ENCODE data around the gene GTF2H4.
A peak's percentile ranks its signal among the peaks of the same experiment; 100 is the strongest.

GTF2H4 gene

DNA sequence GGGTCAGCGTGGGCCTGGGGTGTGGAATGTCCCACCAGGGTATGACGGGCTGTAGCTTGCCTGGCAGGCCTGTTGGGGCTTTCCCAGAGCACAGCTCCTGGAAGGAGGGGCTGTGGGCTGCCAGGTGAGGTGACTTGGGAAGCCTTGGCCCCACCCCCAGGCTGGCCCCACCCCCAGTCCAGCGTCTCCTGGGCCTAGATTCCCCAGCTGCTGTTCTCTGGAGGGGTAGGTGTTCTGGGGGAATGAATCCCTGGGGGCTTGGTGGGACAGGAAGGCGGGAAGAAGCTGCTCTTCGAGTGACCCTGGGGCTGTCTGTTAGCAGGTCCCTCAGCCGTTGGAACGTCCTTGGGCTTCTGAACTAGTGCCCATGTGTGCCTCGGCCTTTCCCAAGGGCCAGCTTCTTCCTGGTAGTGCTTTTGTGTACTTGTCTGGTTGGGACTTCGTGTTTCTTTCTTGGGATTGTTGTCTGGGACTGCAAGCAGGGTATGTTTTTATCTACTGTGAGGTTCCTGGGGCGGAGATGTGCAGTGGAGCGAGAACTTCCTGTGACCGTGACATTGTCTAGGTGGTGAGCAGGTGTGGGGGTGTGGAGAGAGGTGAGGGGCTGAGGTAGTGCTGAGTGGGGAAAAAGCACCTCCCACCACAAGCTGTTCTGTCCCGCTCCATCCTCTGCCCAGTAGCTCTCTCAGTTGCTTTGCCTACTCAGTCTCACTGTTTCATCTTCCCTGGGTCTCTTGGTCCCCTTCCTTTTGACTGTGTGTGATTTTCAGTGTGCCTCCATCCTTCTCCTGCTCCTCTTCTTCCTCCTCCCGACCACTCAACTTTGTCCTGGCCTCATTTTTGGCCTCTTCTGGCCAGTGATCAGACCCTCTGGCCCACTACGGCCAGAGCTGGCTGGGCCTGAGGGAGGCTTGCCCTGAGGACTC is 25.0 kb upstream of the GTF2H4 start:
- peak; percentile 50 for DNase-seq

GRCh38 chr6:30883685-30884520 is 24.1 kb upstream of the GTF2H4 start, which contains the start of gene DDR1:
DDR1 (plus strand) TSS chr6:30884519; CDS start chr6:30888730, 4,211 bp downstream.
- peak; percentile 39 for DNase-seq

- peak; percentile 25 for DNase-seq
Observed at GRCh38 chr6:30884521-30885480, 23.2 kb upstream of the GTF2H4 start.

DNA sequence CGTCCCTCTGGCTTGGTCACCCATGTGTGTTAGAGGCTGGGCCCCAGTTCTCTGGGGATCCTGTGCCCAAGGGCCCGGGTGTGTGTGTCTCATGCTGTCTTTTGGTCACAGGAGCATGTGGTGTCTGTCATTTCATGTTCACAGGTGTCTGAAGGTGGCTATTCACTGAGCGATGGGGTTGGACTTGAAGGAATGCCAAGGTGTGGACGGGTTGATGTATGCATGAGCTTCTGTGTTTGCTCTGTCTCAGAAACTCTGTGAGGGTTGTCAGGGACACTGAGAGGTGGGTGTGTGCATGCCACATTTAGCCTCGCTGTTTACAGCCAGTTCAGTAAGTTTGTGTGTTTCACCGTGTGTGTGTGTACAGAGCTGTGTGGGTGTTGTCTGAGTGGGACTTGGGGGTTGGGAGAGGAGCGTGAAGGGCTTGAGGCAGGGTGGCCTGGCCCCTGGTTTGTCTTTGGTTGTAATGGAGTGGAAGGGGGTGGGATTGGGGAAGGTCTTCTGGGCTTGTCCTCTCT is 22.5 kb upstream of the GTF2H4 start:
- no peak for DNase-seq

DNA sequence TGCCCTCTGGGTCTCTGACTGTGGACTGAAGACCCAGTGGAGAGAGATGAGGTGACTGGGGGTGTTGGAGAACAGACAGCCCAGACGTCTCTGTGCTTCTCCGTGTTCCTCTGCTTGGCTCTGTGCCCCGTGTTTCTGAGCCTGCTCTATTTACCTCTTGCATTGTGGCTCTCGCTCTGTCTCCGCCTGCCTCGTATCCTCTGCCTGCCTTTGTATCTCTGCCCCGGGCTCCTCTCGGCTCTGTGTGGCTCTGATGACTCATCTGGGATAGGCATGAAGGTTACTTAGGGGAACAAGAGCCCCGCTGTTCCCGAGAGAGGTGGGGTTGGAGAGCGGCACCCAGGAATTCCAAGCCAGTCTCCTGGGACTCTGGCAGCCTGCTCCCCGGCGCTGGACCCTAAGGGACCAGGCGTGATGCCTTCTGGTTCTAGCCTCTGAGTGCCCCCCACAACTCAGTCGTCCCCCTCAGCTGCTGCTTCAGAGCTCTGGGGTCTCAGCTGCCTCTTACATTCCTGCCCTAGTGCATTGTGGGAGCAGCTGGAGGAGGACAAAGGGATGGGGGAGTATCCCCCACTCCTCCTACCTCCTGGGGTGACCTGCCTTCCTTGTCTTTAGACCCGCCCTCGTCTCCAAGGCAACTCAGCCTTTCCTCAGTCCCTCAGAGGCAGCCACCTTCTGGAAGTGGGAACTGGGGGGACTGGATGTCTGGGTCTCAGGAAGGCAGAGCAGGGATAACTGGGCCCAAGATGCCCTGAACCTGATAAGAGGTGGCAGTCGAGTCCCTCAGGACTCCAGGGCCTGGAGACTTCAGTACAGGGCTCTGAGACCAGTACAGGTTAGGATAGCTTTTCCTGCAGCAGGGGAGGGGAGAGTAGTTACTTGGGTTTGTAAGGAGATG is 21.8 kb upstream of the GTF2H4 start:
- DNase-seq, result no peak

GRCh38 chr6:30886897-30887255 is 21.1 kb upstream of the GTF2H4 start:
- DNase-seq, result no peak

DNA sequence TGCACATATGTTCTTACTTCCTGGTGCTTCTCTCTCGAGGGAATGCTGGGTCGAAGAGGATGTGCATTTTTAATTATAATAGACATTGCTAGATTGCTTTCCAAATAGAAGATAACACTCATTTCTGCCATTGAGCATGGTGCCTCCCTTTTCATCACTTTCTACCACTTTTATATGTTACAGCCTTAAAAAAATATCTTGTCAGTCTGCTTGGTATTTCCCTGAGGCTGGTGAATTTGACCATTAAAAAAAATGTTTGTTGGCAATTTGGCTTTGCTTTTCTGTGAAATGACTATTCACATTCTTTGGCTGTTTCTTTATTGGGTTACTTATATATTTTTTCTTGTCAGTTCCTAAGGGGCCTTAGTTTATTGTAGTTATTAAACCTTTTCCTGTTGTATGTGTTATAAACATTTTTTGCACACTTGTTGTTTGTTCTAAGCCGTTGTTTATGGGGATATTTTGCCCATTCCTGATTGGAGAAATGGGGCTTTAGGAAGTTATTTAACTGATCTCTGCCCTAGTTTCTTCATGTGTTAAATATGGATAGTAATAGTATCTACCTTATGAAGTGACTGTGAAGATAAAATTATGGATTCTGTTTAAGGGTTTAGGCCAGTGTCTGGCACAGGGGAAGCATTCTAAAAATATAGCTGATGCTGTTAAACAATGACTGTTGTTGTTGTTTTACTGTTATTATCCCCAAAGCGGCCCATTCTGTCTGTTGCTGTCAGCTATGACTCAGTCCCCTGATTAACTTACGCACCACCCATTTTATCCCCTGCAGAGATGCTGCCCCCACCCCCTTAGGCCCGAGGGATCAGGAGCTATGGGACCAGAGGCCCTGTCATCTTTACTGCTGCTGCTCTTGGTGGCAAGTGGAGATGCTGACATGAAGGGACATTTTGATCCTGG is 19.8 kb upstream of the GTF2H4 start:
- no peak for DNase-seq

DNA sequence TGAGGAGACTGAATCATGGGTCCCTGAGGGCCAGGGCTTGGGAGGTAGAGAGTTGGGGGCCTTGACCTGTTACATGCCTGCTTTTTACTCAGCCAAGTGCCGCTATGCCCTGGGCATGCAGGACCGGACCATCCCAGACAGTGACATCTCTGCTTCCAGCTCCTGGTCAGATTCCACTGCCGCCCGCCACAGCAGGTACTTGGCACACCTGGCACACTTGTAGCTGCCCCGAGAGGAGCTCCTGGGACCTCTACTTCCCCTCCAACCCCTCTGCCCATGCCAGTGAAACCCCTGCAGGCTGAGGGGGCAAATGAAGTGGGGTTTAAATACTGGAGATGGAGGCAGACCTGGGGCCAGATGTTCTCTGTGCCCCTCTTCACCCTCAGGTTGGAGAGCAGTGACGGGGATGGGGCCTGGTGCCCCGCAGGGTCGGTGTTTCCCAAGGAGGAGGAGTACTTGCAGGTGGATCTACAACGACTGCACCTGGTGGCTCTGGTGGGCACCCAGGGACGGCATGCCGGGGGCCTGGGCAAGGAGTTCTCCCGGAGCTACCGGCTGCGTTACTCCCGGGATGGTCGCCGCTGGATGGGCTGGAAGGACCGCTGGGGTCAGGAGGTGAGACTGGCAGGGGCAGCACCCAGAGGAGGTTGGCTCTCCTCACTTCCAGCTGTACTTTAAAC is 19.1 kb upstream of the GTF2H4 start:
- no peak for DNase-seq

DNA sequence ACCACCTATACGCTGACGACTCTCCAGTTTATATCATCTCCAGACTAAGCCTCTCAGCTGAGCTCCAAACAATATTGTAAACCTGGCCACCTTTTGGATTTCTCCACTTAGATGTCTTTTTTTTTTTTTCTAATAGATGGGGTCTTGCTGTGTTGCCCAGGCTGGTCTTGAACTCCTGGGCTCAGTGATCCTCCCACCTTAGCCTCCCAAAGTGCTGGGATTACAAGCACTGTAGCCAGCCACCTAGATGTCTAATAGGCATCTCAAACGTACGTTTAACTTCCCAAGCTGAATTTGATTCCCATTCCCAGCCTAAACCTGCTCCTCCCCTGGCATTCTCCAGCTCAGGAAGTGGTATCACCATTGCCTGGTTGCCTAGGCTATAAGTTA is 18.5 kb upstream of the GTF2H4 start:
- DNase-seq, result no peak

DNA sequence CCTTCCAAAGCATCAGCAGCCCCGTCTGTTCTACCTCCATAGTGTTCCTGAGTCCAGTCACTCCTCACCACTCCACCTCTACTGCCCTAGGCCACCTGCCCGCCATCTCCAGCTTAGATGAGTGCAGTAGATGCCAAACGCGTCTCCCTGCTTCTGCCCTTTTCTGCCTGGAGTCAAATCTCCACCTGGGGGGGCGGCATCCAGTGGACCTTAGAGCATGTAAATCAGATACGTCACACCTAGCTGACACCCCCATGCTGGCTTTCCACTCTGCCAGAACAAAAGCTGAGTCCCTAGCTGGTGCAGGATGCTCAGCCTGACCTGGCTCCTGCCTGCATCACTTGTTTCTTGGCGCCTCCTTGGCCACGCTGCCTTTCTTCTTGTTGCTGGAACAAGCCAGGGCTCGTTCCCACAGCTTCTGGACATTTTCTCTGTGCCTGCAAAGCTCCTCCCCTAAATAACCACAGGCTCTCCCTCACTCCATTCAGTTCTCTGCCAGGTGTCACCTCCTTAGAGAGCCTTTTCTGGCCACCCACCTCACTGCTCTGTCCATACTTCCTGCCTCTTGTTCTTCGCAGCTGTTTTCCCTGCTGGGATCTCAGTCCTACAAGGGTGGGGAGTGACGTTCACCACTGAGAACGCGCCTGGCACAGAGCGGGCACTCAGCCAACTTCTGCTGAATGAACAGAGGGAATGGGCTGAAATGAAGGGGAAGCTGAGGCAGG is 17.9 kb upstream of the GTF2H4 start:
- DNase-seq, result no peak

- no peak for DNase-seq
Observed at GRCh38 chr6:30890646-30891449, 17.2 kb upstream of the GTF2H4 start.

DNA sequence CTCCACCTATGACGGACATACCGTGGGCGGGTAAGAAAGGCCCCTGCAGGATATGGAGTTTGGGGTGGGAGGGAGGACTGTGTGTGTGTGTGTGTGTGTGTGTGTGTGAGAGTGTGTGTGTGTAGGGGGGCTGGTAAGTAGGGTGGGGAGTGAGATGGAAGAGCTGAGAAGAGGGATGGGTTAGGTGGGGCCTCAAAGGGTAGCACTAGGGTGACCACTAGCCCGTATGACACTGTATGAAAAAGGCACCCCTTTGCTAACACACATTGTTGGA is 16.6 kb upstream of the GTF2H4 start:
- DNase-seq, result no peak

DNA sequence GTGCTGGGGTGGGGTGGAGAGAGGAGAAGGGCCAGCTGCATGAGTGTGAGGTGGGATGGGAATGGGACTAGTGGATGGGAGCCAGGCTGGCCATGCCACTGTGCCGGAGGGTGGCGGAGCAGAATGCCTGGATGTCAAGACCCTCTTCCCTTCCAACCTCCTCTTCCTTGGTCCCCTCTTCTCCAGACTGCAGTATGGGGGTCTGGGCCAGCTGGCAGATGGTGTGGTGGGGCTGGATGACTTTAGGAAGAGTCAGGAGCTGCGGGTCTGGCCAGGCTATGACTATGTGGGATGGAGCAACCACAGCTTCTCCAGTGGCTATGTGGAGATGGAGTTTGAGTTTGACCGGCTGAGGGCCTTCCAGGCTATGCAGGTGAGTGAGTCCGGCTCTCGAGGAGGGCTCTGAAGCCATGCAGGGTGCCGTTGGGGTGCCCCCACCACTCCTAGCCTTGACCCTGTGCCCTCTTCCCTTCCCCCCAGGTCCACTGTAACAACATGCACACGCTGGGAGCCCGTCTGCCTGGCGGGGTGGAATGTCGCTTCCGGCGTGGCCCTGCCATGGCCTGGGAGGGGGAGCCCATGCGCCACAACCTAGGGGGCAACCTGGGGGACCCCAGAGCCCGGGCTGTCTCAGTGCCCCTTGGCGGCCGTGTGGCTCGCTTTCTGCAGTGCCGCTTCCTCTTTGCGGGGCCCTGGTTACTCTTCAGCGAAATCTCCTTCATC is 16.0 kb upstream of the GTF2H4 start:
- DNase-seq, result no peak

- DNase-seq, result no peak
Observed at GRCh38 chr6:30893001-30893591, 14.9 kb upstream of the GTF2H4 start.

- no peak for DNase-seq
Observed at GRCh38 chr6:30893666-30894065, 14.3 kb upstream of the GTF2H4 start.

GRCh38 chr6:30894381-30894780 is 13.6 kb upstream of the GTF2H4 start:
- DNase-seq, result no peak

DNA sequence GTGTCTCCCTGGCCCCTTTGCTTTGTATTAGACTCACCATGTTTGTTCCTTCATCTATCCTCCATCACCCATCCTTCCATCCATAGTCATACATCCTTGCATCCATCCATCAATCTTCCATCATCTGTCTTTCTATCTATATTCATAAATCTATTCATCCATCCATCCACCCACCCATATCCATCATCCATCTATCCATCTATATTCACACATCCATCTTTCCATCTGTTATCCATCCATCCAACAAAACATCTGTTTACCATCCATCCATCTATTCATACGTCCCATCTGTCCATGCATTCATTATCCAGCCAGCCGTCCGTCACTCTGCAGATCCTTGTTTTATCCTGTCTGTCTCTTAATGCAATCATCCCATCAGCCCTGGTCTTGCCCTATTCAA is 13.1 kb upstream of the GTF2H4 start:
- no peak for DNase-seq

Measured in CD4-positive, alpha-beta T cell treated with Interleukin-15 for 1 hour (primary cell).